Thoracic aorta (tissue), 2 donors: Measurements from ENCODE around the gene BLID. TPM values are rescaled to one million over a fixed set of nuclear protein-coding genes. Genes with fewer than 3 reads are reported as not detected.

Experiments used
- ATAC-seq: fragments of 150-250 bp; one replicate; pipeline ENCODE4 v1.8.0; 2017; ENCODE audit warnings: low read depth; ENCODE audit not compliant: insufficient number of reproducible peaks, low FRiP score
- DNase-seq: peaks from one replicate; pipeline ENCODE4 v3.0.0-alpha.2; 2020; ENCODE audit warnings: low spot score
- H3K27ac ChIP-seq, 2 donors: fragments of 200-600 bp; sonication (generic); 1 replicate in 1 of 2; 2 replicates in 1 of 2; pipeline ENCODE4 v1.5.1; 2016; ENCODE audit warnings: mild to moderate bottlenecking in 2 of 2, moderate library complexity in 2 of 2
- H3K27me3 ChIP-seq: fragments of 200-600 bp; sonication (generic); replicated peaks from 2 replicates; pipeline ENCODE4 v1.6.0; 2016; ENCODE audit warnings: mild to moderate bottlenecking; ENCODE audit not compliant: insufficient read depth
- H3K36me3 ChIP-seq: fragments of 200-600 bp; sonication (generic); one replicate; pipeline ENCODE4 v1.5.1; 2016
- H3K4me1 ChIP-seq, 2 donors: fragments of 200-600 bp; sonication (generic); 1 replicate in 1 of 2; 2 replicates in 1 of 2; pipeline versions ENCODE4 v1.5.1 to v1.6.0; 2016; ENCODE audit warnings: low read depth in 2 of 2, mild to moderate bottlenecking in 1 of 2; ENCODE audit not compliant: control insufficient read depth in 1 of 2
- H3K4me3 ChIP-seq: fragments of 200-600 bp; sonication (generic); 2 replicates; pipeline ENCODE4 v1.5.1; 2016; ENCODE audit warnings: mild to moderate bottlenecking
- H3K9me3 ChIP-seq: fragments of 200-600 bp; sonication (generic); 2 replicates; pipeline ENCODE4 v1.5.1; 2016
- total RNA-seq, 2 donors: library from RNA; depleted of rRNA; stranded (reverse); fragments of >200 nt; gene quantifications; one replicate each; pipeline versions ENCODE4 v1.1.0 to v1.2.3, GENCODE V29; 2016
- TF ChIP-seq, protein P1 (sequence below): fragments of 200-600 bp; sonication (generic); IDR thresholded peaks from one replicate; pipeline ENCODE4 v1.5.1; 2019; ENCODE audit warnings: antibody characterized with exemption

The BLID gene
- total RNA-seq, 2 donors from 2014 or later, result 24.6 to 53.4 TPM

DNA sequence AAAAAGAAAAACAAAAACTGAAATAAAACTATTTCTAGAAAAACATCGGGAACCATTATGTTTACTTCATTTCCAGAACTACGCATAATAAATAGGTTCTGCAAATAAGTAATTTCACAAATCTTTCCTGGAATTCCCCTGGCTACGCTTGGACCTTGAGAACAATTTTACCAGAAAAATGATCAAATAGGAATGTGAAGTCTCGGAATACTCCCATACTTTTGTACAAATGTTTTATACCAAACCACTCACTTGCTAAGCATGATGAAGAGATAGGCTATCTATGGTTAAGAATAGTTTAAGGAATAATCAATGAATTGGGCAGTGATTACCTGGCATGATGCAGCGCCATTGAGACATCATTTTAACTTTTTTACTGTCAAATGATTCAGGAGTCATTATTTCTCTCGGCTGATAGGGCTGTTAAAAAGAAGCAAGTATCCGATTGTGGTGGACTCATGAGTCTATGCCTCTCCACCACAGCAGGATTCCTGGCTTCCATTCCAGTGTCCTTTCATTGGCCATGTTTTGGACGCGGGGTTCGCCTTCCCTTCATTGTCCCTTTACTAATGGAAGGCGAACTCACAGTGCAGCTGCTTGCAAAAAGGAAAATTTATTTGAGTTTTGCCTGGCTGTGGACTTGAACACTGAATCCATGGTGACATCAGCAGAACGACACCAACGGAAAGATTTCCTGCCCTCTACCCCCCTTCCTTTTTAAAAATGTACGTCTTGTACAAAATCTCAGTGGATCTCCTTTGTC is 39.9 kb upstream of the BLID start:
- H3K4me3 ChIP-seq, result peak overlapping the region; percentile 73
- no peak for ATAC-seq
- no peaks in the 10 kb centered on the region for H3K9me3 ChIP-seq
- H3K36me3 ChIP-seq, result no peaks in the 10 kb centered on the region
- DNase-seq, result no peak
- TF ChIP-seq, protein P1, sequence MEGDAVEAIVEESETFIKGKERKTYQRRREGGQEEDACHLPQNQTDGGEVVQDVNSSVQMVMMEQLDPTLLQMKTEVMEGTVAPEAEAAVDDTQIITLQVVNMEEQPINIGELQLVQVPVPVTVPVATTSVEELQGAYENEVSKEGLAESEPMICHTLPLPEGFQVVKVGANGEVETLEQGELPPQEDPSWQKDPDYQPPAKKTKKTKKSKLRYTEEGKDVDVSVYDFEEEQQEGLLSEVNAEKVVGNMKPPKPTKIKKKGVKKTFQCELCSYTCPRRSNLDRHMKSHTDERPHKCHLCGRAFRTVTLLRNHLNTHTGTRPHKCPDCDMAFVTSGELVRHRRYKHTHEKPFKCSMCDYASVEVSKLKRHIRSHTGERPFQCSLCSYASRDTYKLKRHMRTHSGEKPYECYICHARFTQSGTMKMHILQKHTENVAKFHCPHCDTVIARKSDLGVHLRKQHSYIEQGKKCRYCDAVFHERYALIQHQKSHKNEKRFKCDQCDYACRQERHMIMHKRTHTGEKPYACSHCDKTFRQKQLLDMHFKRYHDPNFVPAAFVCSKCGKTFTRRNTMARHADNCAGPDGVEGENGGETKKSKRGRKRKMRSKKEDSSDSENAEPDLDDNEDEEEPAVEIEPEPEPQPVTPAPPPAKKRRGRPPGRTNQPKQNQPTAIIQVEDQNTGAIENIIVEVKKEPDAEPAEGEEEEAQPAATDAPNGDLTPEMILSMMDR, result no peak
- H3K4me1 ChIP-seq, result peaks cover 19 to 80% of the 10 kb centered on the region in 2 donors
- peak overlapping the region; percentile 92 to 94 for H3K27ac ChIP-seq
- H3K27me3 ChIP-seq, result no peaks in the 10 kb centered on the region

DNA sequence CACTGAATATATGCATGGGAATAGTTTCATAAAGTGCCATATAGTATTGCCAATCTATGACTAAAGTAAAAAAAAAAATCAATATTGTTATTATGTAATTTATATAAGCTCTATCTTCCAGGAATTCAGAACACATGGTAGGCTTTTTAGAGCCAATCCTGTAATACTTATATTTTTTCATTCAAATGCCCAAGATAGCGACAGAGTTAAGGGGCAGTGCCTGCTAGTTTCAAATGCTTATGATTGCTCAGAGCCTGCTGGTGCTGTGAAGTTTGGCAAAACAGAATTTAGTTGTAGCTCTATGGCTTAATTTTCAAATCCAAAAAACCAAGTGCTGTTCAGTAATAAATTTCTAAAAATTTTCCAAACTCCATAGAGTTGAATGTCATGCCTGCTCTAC is 39.0 kb upstream of the BLID start:
- no peaks in the 10 kb centered on the region for H3K27me3 ChIP-seq
- peak overlapping the region; percentile 73 for H3K4me3 ChIP-seq
- no peak for ATAC-seq
- no peaks in the 10 kb centered on the region for H3K36me3 ChIP-seq
- no peak for DNase-seq
- H3K27ac ChIP-seq, result peak overlapping the region; percentile 92 to 94
- H3K9me3 ChIP-seq, result no peaks in the 10 kb centered on the region
- TF ChIP-seq, protein P1, result no peak
- H3K4me1 ChIP-seq, result peaks cover 28 to 80% of the 10 kb centered on the region in 2 donors

DNA sequence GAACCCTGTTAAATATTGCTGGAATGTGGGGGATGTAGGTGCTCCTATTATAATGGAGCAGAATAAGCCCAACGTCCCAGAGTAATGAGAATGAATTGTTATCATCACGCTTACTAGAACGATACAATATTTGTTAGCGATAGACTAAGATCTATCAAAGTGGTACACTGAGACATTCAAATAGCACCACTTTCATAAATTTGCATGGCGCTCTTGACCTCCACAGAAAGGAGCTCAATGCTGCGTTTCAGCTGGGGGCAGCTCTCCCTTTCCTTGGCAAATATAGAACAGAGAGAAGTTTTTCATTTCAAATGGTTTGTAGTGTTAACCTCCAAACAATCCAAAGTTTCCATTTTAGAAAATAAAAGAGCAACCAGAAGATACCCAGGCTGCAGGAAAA is 38.2 kb upstream of the BLID start:
- peak overlapping the region; percentile 92 to 94 for H3K27ac ChIP-seq
- H3K36me3 ChIP-seq, result no peaks in the 10 kb centered on the region
- TF ChIP-seq, protein P1, result no peak
- DNase-seq (no peak), ATAC-seq (no peak)
- H3K9me3 ChIP-seq, result no peaks in the 10 kb centered on the region
- no peaks in the 10 kb centered on the region for H3K27me3 ChIP-seq
- H3K4me3 ChIP-seq, result peak overlapping the region; percentile 73
- peaks cover 28 to 80% of the 10 kb centered on the region in 2 donors for H3K4me1 ChIP-seq

DNA sequence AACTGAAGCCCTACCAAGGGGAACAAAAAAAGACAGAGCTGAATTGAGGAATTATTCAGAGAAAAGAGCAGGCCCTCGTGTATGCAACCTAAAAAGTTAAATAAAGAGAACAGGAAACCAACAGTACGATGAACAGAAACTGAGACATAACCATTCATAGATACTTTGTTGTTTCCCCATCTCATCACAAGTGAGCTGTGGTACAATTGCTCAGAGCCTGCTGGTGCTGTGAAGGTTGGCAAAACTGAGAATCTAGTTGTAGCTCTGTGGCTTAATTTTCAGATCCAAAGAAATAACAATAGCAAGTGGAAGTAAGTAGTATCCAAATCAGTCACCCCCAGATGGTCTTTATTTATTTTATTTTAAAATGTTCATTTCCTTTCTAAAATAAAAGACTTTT is 37.7 kb upstream of the BLID start:
- Histone ChIP-seq H3K9me3 (no peaks in the 10 kb centered on the region), H3K27me3 (no peaks in the 10 kb centered on the region), H3K27ac (peak overlapping the region; percentile 92 to 94), H3K4me1 (peaks cover 28 to 78% of the 10 kb centered on the region in 2 donors), H3K36me3 (no peaks in the 10 kb centered on the region), H3K4me3 (peak overlapping the region; percentile 73)
- ATAC-seq, result no peak
- TF ChIP-seq, protein P1, result no peak
- no peak for DNase-seq

DNA sequence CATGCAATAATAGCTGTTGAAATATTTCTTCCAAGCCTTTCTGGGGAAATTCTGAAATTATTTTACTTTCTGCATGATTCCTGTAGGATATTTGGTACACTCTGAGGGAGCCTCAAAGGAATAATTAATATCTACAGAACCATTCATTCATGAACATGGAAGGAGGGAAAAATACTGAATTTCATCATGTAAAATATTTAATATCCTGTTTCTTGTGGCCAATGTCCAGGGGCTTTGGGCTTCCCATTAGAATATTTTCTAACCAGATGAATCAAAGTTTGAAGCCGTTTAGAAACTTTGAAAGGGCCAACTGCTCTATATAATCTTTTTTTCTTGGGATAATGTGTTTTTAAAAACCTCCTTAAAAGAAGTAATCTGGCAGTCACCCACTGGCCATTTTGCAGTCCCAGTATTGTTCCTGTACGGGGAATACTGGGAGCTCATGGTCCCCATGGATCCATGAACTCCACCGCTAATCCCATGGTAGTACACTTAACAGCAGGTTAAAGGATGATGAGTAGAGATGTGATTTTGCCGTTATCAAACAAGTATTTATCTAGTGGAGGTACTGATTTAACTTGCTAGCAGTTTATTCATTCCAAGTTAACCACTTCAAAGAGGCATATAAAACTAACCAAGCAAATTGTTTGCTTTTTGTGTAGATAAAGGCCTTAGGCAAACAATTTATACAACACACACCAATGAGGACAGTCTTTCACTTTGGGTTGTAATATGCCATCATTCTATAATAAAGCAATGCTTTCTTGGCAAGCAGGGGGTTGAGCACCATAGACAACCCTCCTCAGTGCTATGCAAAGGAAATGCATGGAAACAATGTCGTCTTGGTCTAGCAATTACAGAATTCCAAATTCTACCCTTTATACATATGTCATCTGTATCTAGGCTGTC is 34.5 kb upstream of the BLID start:
- TF ChIP-seq, protein P1, result no peak
- Histone ChIP-seq H3K4me3 (no peak overlapping the region), H3K27me3 (no peaks in the 10 kb centered on the region), H3K9me3 (no peaks in the 10 kb centered on the region), H3K4me1 (peaks cover 27 to 86% of the 10 kb centered on the region in 2 donors), H3K36me3 (no peaks in the 10 kb centered on the region), H3K27ac (peak overlapping the region; percentile 62 to 64)
- DNase-seq (no peak), ATAC-seq (no peak)
